Transverse colon (tissue), 4 donors: ENCODE data around the gene RNF126. TPM values are rescaled to one million over a fixed set of nuclear protein-coding genes. Genes with fewer than 3 reads are reported as not detected.

Source experiments
- DNase-seq: peaks from one replicate; pipeline ENCODE4 v3.0.0-alpha.2; 2019
- H3K27ac ChIP-seq, 4 donors: fragments of 200-600 bp; sonication (generic); 2 replicates each; pipeline ENCODE4 v1.5.1; 2016 to 2018; ENCODE audit warnings: inconsistent platforms in 4 of 4
- H3K27me3 ChIP-seq: fragments of 200-600 bp; sonication (generic); 2 replicates; pipeline ENCODE4 v1.5.1; 2017; ENCODE audit warnings: inconsistent platforms
- H3K36me3 ChIP-seq, 4 donors: fragments of 200-600 bp; sonication (generic); 2 replicates each; pipeline ENCODE4 v1.5.1; 2017 to 2019; ENCODE audit warnings: inconsistent platforms in 4 of 4
- H3K4me1 ChIP-seq, 4 donors: fragments of 200-600 bp; sonication (generic); 2 replicates each; pipeline ENCODE4 v1.5.1; 2017 to 2020; ENCODE audit warnings: inconsistent platforms in 4 of 4
- H3K4me3 ChIP-seq, 4 donors: fragments of 200-600 bp; sonication (generic); 1 replicate in 1 of 4; 2 replicates in 3 of 4; pipeline versions ENCODE4 v1.5.1 to v1.6.1; 2017 to 2019; ENCODE audit warnings: inconsistent platforms in 4 of 4
- H3K9me3 ChIP-seq, 2 donors: fragments of 200-600 bp; sonication (generic); 2 replicates each; pipeline ENCODE4 v1.5.1; 2017 to 2019; ENCODE audit warnings: inconsistent platforms in 2 of 2
- EP300 ChIP-seq: sonication (generic); formaldehyde crosslinking; IDR thresholded peaks from one replicate; pipeline ENCODE4 v1.6.1; 2017; ENCODE audit warnings: antibody characterized with exemption, low read depth
- POLR2A ChIP-seq: fragments of 450-650 bp; IDR thresholded peaks from one replicate; pipeline ENCODE4 v1.6.1; 2016; ENCODE audit warnings: antibody characterized with exemption, mild to moderate bottlenecking, moderate library complexity
- POLR2AphosphoS5 ChIP-seq, 3 donors: sonication (generic); formaldehyde crosslinking; IDR thresholded peaks; one replicate each; pipeline ENCODE4 v1.6.1; 2016; ENCODE audit warnings: antibody characterized with exemption in 3 of 3
- WGBS, 2 donors: methylation state at CpG; one replicate each; pipeline ENCODE4 v1.1.5; 2018; ENCODE audit warnings: low coverage in 1 of 2; 5-methylcytosine and 5-hydroxymethylcytosine counted together
- in situ Hi-C, 4 donors: fragments of 200-750 bp; cut with MboI; loops; one replicate each; pipeline versions ENCODE4 v1.15.0 to v1.15.1; 2017; ENCODE audit warnings: low sequenced_read_pairs in 3 of 4, low pct_ligation_motif_present in 1 of 4, low pct_unique_long_range_greater_than_20kb in 1 of 4
- intact Hi-C: fragments of 100-400 bp; cut with DNase I; formaldehyde crosslinking; loops from one replicate; pipeline ENCODE4 v1.15.1; 2023; ENCODE audit warnings: low total_unique reads
- total RNA-seq, 4 donors: library from RNA; depleted of rRNA; stranded (reverse); fragments of >200 nt; gene quantifications; one replicate each; pipeline ENCODE4 v1.1.0, GENCODE V29; 2016
- TF ChIP-seq, protein P1 (sequence below), 5 experiments: fragments of 200-600 bp in 3 of 5; fragments of 450-650 bp in 2 of 5; sonication (generic) in 3 of 5; IDR thresholded peaks; 1 replicate in 2 of 5; 2 replicates in 3 of 5; pipeline ENCODE4 v1.5.1; 2016 to 2017; ENCODE audit warnings: antibody characterized with exemption in 5 of 5, inconsistent platforms in 3 of 5, mild to moderate bottlenecking in 2 of 5, moderate library complexity in 1 of 5

The RNF126 gene
- total RNA-seq = 100 to 1,000 TPM in 2 of 4 donors, 10 to 100 TPM in 2; 88.6 to 148 (median 102) TPM

DNA sequence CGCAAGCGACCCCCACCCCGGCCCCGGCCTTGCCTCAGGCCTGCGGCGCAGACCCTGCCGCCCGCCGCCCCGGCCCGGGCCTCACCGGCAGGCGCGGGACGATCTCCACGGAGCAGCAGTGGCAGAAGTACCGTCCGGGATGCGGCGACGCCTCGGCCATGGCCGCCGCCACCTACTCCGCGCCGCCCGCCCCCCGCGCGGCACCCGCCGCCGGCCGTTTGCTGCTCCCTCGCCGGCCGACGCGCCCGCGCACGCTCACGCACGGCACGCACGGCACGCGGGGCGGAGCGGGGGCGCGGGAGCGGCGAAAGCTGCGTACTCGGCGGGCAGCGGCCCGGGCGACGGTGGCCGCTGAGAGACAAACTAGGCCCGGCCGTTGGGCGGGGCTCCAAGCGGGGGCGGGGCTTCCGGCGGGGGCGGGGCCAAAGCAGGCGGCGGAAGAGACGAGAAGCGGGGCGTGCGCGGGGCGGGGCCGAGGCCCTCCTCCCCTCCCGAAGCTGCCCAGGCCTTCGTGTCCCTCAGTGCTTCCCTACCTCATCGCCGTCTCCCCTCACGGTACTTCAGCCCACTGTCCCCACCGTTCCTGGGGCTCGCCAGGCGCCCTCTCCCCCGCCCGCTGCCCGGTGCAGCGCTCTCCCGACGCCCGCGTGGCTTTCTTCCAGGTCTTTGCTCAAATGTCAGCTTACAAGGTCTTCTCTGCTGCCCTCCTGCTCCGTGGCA, at the start of gene RNF126:
Gene RNF126 (minus strand): TSS at position 253 of the 720 bp plus-strand sequence. CDS start 93 bp downstream, at position 160.
- Histone ChIP-seq H3K27ac (peak within 1 kb of the TSS; percentile 95 to 97 (median 96)), H3K4me3 (peak within 1 kb of the TSS; percentile 84 to 100 (median 98)), H3K9me3 (no peaks in the 10 kb centered on the region), H3K27me3 (no peaks in the 10 kb centered on the region), H3K4me1 (peaks cover 39 to 60% (median 53%) of the 10 kb centered on the region in 4 donors), H3K36me3 (no peaks in the 10 kb centered on the region)
- intact Hi-C loops (no loop called here), in situ Hi-C loops (no loop called here)
- TF ChIP-seq EP300 (no peak), POLR2A (peak; percentile 50), POLR2AphosphoS5 (IDR thresholded peaks at IDR 0.05) (peak; percentile 67 to 74 (median 73))
- 2% methylated on average over 51 of the region's 97 CpGs; no CpG with 5 or more reads in 1 of the 2 donors for WGBS, 2 donors
- DNase-seq = peak; percentile 95

DNA sequence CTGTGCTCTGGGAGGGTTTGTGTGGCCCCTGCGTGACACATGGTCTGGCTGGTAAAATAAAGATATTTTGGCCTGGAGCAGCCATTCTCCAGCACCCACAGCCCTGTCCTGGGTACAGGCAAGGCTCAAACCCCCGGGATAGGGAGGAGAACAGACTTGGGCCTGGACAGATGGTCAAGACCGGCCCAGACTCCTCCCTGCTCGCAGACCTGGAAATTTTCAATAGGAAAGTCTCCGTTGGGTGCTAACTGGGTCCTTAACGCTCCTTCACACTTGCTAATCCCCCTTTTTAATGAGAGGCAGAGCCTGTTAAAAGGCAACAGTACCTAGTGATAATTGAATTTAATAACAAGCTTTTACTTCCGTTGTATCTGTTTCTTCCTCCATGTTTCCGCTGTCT, 48.2 kb upstream of the RNF126 start:
- Histone ChIP-seq H3K4me3 (no peak overlapping the region), H3K36me3 (no peaks in the 10 kb centered on the region), H3K4me1 (peaks cover 0 to 23% (median 9%) of the 10 kb centered on the region in 4 donors), H3K9me3 (peaks cover 0 to 5% of the 10 kb centered on the region in 2 donors), H3K27me3 (peaks cover 61% of the 10 kb centered on the region), H3K27ac (peak overlapping the region in 2 of 4 donors; percentile 70 to 84)
- intact Hi-C loops = no loop called here
- in situ Hi-C loops = no loop called here
- TF ChIP-seq POLR2AphosphoS5 (IDR thresholded peaks at IDR 0.05) (no peak), POLR2A (no peak), EP300 (no peak)
- TF ChIP-seq, protein P1, sequence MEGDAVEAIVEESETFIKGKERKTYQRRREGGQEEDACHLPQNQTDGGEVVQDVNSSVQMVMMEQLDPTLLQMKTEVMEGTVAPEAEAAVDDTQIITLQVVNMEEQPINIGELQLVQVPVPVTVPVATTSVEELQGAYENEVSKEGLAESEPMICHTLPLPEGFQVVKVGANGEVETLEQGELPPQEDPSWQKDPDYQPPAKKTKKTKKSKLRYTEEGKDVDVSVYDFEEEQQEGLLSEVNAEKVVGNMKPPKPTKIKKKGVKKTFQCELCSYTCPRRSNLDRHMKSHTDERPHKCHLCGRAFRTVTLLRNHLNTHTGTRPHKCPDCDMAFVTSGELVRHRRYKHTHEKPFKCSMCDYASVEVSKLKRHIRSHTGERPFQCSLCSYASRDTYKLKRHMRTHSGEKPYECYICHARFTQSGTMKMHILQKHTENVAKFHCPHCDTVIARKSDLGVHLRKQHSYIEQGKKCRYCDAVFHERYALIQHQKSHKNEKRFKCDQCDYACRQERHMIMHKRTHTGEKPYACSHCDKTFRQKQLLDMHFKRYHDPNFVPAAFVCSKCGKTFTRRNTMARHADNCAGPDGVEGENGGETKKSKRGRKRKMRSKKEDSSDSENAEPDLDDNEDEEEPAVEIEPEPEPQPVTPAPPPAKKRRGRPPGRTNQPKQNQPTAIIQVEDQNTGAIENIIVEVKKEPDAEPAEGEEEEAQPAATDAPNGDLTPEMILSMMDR (IDR thresholded peaks at IDR 0.05) = no peak
- DNase-seq = no peak
- WGBS, 2 donors = 75 to 84% methylated on average over 3 to 8 of the region's 8 CpGs

GRCh38 chr19:710767-711166, 47.8 kb upstream of the RNF126 start:
- Histone ChIP-seq H3K9me3 (peaks cover 0 to 5% of the 10 kb centered on the region in 2 donors), H3K4me1 (peaks cover 0 to 23% (median 9%) of the 10 kb centered on the region in 4 donors), H3K27ac (peak overlapping the region; percentile 70 to 84 (median 76)), H3K27me3 (peaks cover 66% of the 10 kb centered on the region), H3K36me3 (no peaks in the 10 kb centered on the region), H3K4me3 (peak overlapping the region in 1 of 4 donors; percentile 64)
- DNase-seq = no peak
- in situ Hi-C loops = no loop called here
- intact Hi-C loops = no loop called here
- WGBS, 2 donors = 67 to 69% methylated on average over 5 to 21 of the region's 21 CpGs
- TF ChIP-seq POLR2A (no peak), POLR2AphosphoS5 (IDR thresholded peaks at IDR 0.05) (no peak), EP300 (no peak)
- TF ChIP-seq, protein P1 (IDR thresholded peaks at IDR 0.05) = no peak

DNA sequence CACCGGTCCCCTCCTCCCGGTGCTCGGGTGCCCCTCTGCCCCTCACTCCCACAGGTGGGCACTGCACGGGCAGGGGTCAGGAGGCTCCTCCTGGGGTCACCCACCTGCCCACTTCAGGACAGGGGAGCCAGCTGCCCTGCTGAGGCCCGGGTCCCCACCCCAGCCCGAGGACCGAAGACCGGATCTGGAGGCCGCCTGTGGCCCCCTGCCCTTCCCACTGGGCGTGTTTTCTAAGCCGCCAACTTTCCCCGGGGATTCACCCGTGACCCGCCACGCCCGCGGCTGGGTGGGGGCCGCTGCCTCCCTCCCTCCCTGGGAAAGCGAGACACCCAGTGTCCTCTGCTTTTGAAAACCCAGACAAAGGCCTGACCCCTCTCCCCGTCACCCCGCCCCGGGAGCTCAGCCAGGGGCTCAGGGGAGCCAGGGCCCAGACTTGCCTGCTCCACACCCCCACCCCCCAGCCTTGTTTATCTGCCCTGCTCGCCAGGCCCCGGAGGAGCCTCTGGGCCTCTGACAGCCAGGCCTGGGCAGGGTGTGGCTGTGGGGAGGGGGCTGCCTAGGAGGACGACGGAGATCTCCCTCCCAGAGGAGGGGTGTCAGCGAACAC, 47.1 kb upstream of the RNF126 start:
- in situ Hi-C loops = no loop called here
- Histone ChIP-seq H3K4me3 (peak overlapping the region; percentile 48 to 65 (median 61)), H3K27ac (peak overlapping the region; percentile 70 to 84 (median 76)), H3K36me3 (no peaks in the 10 kb centered on the region), H3K9me3 (peaks cover 0 to under 1% of the 10 kb centered on the region in 2 donors), H3K27me3 (peaks cover 73% of the 10 kb centered on the region), H3K4me1 (peaks cover 0 to 23% (median 9%) of the 10 kb centered on the region in 4 donors)
- intact Hi-C loops = no loop called here
- DNase-seq = no peak
- 15% methylated on average over 17 of the region's 27 CpGs; no CpG with 5 or more reads in 1 of the 2 donors for WGBS, 2 donors
- no peak for TF ChIP-seq POLR2A
- TF ChIP-seq POLR2AphosphoS5 (IDR thresholded peaks at IDR 0.05) = peak in 1 of 3 donors; percentile 18
